ENCODE data around the gene GSTK1.

GRCh38 chr7:143280160-143280559 lies 16.9 kb downstream of the GSTK1 start:
- no peak for TF ChIP-seq CTCF (IDR thresholded peaks at IDR 0.05)
- no peak for TF ChIP-seq EZH2 (IDR thresholded peaks at IDR 0.05; ENCODE audit: borderline replicate concordance, insufficient read depth, low read depth, low read length, poor library complexity, severe bottlenecking)

All from B cell (primary cell).